Stimulated activated CD8-positive, alpha-beta memory T cell treated with anti-CD3 and anti-CD28 coated beads, Interleukin-2, amount 100 ng/mL, for 48 hours (primary cell): ENCODE measurements around the gene RAPGEF3.

Experiments
- DNase-seq, 2 donors: peaks; one replicate each; pipeline ENCODE4 v3.0.0-alpha.2; 2020; ENCODE audit warnings: low read depth in 2 of 2

The RAPGEF3 gene

GRCh38 chr12:47791351-47791746 lies 32.7 kb upstream of the RAPGEF3 start:
- no peak for DNase-seq

DNA sequence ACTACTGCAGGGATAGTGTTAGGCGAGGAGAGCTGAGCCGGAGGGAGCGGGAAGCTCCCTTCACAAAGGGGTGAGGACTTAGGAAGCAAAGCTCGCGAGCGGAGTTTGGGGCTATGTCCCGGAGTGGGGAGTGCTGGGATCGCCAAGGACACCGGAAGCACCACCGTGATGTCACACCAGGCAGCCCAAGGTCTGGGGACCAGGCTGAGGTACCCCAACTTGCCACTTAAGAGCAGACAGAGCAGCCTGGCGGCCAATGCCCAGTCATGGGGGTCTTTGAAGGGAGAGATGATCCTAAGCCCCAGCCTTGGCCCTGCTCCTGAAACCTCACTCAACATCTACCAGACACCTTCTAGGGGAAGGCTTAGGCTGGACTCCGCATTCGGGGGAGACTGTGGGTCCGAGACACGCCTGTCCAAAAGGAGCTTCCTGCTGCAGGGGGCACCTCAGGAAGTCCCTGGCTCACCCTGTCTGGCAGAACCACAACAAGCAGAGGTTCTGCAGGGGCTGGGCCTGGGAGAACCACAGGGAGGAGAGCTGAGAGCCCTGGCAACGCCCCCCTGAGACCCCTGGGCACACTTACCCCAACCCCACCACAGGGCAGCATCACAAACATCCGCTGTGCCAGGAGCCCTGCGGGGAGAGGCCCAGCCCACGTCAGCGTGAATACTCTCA lies 32.1 kb upstream of the RAPGEF3 start:
- DNase-seq = no peak

GRCh38 chr12:47789712-47790489 lies 31.2 kb upstream of the RAPGEF3 start:
- no peak for DNase-seq

DNA sequence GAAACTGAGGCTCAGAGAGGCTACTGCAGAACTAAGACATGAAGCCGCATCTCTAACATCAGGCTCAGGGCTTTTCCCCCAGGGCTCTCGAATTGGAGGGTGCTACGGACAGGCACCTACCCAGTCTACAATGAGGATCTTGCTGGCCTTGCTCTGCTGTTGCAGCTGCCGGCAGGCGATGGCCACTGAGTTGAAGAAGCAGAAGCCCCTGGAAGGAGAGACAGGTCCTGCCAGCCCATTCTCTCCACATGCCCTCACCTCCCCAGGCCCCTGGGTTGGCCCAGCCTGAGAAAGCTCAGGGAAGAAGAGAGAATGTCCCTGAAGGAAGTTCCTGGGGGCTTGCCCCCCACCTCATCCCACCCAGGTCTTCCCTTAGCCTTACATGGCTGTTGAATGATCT lies 30.5 kb upstream of the RAPGEF3 start:
- DNase-seq = no peak

- DNase-seq = no peak
These were observed 29.1 kb upstream of the RAPGEF3 start for GRCh38 chr12:47787596-47788319.

DNA sequence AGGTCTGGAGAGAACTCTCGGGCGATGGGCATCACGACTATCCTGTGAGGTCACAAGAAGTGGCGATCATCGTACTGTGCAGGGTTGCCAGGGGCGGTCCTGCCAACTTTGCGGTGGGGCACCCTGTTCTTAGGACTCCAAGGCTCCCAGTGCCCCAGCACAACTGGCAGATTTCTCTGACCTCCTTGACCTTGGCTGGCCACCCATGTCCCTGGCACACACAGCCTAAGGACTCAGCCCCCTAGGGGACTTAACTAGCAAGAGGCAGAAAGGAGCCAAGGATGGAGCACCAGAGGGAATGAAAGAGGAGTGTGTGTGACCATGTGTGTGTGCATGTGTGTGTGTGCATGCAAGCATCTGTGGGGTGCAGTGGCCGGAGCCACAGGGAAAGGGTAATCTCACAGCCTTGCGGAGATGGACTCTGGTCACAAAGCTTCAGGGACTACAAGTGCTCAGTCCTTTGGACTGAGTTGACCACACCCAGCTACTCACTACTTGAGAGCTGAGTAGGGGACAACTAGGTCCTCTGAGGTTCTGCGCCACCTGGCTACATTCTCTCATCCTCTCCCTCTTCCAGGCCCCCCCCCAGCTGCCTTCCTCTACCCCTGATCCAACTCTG lies 28.1 kb upstream of the RAPGEF3 start:
- no peak for DNase-seq

DNA sequence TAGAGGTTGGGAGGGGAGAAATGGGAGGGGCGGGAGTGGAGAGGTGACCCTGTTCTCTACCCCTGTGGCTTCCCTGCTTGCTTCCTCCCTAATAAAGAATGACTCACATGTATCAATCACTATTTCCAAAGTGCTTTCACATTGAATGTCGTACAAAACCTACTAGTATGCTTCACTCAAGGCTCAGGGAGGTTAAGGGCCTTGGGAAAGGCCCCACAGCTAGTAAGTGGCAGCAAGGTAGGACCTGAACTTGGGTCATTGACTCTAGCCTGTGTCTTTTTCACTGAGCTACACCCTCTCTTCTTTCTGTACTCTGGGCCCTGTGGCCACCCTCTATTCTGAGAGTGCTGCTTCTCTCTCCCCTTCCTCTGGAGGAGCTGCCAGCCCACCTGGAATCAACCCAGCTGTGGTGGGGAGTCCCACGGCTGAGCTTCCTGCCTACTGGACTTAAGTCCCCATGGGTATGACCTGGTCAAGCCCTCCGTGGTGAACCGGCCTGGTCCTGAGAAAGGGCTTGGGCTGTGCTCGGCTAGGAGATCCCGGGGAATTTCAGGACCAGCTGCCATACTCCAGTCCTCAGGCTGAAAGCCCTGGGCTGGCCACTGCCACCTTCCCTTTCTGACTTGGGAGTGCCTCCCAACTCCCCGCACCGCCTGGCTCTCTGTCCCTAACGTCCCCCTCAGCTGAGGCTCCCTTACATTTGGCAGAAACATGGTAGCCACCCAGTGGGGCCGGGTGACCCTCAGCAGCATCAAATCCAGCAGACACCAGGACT lies 27.4 kb upstream of the RAPGEF3 start:
- no peak for DNase-seq

GRCh38 chr12:47785036-47785886 lies 26.6 kb upstream of the RAPGEF3 start:
- no peak for DNase-seq

DNA sequence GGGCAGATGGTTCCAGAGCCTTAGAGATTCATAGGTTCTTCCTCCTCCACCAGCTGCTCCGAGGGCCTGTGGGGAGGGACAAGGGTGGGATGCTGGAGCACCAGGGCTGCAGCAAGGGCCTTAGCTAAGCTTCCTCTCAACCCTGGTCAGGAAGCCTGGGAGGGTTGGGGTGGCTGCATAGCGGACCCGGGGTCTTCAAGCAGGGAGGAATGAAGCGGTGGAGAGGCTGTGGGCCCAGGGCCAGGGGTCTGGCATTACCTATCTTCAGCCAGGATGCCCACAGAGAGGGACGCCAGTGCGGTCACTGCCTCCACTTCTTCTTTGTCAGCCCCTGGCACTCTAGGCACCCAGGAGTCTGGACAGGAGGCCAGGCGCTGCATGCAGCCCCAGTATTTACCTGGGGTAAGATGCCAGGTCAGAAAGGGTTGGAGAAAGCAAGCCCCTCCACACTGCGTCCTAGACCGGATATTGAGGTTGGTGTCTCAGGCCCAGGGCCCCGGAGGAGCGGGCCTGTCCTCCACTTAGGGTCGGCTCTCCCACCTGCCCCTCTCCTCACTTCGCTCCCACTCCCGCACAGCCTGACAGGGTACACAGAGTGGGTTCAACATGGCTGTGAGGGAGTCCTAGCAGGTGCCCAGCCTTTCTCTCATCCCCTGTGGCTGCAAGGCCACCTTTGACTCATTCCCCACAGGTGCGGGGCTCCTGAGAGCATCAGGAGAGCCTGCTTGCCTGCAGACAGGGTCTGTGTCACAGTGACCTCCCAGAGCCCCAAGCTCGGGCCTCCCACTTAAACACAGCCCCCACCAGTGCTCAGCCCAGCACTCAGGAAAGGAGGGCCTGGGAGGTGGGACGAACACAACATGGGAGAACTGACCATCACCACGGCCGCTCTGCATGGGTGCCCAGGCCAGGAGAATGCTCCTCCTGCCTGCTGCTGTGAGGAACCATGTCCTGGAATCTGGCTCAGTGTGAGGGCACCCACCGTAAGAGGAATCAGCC lies 25.4 kb upstream of the RAPGEF3 start:
- DNase-seq = no peak

DNA sequence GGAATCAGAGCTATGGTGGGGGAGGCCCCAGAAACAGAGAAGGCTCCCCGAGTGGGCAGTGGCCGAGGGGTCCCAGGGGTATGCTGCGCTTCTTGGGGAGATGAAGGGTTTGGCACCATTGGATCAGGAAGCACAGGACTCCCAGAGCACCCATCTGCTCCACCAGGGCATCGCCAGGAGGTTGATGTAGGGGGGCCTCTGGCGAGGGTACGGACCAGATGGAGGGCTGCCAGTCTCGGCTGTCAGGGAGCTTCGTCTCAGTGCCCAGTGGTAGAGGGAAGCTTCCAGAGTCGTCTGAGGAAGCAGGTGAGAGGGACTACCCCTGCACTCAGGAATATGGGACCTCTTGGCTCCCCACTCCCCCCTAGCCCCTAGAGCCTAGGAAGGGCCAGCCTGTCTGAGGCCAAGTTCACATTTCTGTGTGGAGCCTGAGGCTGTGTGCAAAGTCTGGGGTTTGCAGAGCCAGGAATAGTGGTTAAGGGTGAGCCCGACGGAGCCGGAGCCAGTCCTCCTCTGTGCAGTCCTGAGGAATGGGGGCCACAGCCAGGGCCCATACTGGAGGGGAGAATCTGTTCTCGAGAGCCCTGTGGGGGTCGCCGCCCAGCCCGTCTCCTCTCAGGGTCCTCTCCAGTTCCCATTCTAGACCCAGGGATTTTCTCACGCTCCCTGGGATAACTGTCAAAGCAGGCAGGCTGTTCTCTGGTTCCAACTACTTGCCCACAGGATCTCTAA lies 24.5 kb upstream of the RAPGEF3 start:
- no peak for DNase-seq

DNA sequence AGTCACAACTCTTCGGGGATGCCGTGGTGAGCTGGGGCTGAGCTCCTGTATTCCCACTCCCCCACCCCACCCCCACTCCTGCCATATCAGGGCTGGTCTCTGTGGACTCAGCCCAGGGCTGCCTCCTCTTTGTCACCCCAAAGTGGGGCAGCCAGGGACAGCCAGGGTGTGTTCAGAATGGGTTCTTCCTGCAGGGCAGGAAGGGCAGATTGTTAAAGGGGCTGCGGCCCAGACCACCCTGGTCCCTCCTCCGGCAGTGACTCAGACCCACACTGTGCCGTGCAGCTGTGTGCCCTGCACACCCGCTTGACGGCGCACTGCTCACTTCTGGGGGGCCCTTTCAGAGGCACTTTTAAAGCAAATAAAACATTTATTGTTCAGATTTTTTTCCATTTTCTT lies 23.7 kb upstream of the RAPGEF3 start:
- DNase-seq = no peak

DNA sequence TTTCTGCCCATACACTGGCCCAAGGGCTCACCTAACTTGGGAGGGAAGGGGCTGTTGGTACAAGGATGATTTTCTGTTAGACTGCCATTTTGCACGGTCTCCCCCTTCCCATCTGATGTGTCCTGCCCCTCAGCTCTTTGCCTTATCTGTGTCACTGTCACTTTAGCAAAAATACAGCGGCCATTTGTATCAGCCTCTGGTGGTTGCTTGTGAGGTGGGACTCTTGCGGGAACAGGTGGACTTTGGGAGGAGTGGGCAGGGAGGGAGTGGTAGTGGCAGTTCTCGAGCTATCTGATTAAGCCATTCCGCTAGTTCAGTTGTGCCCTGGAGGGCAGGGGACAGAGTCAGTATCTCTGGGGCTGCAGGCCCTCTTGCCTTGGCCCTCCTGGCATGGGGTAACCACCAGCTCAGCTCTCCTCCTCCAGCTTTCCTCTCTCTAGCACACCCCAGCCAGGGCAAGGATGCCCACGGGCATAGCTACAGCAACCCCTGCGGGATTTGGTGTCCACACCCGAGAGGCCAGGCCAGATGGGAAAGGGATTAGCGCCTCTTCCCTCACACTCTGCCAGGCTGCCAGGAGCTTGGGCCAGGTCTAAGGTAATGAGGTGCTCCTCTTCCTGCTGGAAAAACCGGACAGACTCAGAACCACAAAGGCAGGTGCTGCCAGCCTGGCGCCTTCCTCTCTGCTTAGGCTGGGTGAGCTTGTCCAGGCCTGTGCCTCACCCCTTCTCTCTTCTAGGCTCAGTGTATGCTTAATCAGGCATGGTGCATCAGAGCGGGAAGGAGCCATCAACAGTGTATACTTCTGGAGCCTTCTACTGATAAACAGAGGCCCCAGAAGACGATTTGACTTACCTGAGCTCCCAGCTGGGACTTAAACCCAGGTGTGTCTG lies 23.0 kb upstream of the RAPGEF3 start:
- no peak for DNase-seq

DNA sequence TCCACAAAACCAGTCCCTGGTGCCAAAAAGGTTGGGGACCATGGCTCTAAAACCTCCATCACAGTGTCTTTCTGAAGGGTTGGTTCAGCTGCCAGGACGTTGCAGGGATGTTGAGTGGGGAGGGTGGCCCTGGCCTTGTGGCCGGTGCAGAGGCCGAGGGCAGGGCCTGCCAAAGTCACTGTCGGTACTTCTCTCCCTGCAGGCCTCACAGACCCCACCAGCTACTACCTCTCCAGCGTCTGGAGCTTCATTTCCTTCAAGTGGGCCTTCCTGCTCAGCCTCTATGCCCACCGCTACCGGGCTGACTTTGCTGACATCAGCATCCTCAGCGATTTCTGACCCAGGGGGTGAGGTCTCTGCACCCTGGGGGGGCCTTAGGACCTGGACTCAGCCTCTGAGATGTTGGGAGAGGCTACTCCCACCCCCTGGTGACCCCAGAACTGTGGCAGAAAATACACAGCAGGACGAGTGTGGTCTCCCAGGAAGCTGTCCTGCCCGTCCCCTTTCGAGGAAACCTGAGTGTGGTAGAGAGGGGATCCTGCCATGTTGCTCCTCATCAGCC lies 21.3 kb upstream of the RAPGEF3 start:
- DNase-seq = no peak

- peak; percentile 84 to 90 for DNase-seq
These were observed 20.7 kb upstream of the RAPGEF3 start for GRCh38 chr12:47779301-47779942.

- DNase-seq = no peak
These were observed 20.2 kb upstream of the RAPGEF3 start for GRCh38 chr12:47778881-47779280.

DNA sequence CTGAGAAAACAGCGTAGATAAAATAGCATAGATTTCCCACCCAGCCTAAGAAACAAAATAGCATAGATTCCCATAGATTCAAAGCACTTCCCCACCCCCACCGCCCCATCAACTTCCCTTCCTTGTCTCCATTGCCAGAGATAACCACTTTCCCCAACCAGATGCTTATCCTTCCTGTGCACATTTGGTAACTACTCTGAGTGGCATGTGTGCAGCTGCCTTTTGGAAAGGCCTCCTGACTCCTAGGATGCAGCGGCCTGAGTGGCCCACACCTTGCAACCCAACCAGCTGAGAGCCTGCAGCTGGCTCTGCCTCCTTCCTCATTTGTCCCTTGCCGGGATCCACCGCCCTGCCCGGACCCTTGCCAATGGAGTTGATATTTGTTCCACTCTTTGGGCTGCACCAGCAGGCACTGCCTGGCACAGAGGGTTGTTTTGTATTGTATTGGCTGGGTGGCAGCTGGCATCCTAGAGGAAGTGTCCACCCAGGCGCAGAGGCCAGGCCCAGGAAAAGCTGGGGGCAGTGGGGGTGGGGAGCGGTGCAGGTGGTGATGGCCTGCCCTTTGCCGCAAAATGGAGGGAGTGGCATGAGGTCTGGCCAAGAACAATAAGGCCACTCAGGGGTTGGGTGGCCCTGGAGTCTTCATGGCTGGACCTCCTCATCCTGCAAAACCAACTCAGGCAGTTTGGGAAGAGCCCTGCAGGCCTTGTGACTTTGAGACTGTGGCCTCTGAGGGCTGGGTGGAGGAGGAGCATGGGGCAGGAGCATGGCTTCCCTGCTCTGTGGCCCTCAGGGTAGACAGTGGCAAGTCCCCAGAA lies 19.3 kb upstream of the RAPGEF3 start:
- no peak for DNase-seq
